WERI-Rb-1 (cell line): ENCODE data around the gene ITM2B.

Source experiments
- DNase-seq: peaks from one replicate; pipeline ENCODE4 v3.0.0-alpha.2; 2020
- H3K27ac ChIP-seq: fragments of 250-450 bp; sonication (Bioruptor Pico); 2 replicates; pipeline ENCODE4 v1.5.1; 2020; ENCODE audit warnings: mild to moderate bottlenecking, moderate library complexity
- H3K27me3 ChIP-seq: fragments of 250-450 bp; sonication (Bioruptor Pico); 2 replicates; pipeline ENCODE4 v1.5.1; 2021; ENCODE audit warnings: mild to moderate bottlenecking, low read depth, moderate library complexity; ENCODE audit not compliant: insufficient read depth, severe bottlenecking
- H3K36me3 ChIP-seq: fragments of 250-450 bp; sonication (Bioruptor Pico); 2 replicates; pipeline ENCODE4 v1.5.1; 2020; ENCODE audit warnings: mild to moderate bottlenecking, moderate library complexity
- H3K4me3 ChIP-seq: 2 replicates; pipeline ENCODE4 v1.5.1; 2011; ENCODE audit warnings: low read depth, mild to moderate bottlenecking, control low read depth, low read length
- H3K9me3 ChIP-seq: fragments of 250-450 bp; sonication (Bioruptor Pico); 2 replicates; pipeline ENCODE4 v1.5.1; 2021; ENCODE audit warnings: mild to moderate bottlenecking, moderate library complexity; ENCODE audit not compliant: severe bottlenecking
- CTCF ChIP-seq: IDR thresholded peaks from 2 replicates; pipeline ENCODE4 v1.5.1; 2011; ENCODE audit warnings: low read depth, mild to moderate bottlenecking, control low read depth, inconsistent platforms, low read length

The ITM2B gene

GRCh38 chr13:48318377-48318811 is 85.4 kb downstream of the ITM2B start:
- no peak for DNase-seq
- no peak for TF ChIP-seq CTCF
- Histone ChIP-seq H3K27me3 (no peaks in the 10 kb centered on the region), H3K4me3 (no peak overlapping the region), H3K27ac (no peak overlapping the region), H3K9me3 (no peaks in the 10 kb centered on the region), H3K36me3 (no peaks in the 10 kb centered on the region)

- H3K9me3 ChIP-seq = no peaks in the 10 kb centered on the region
Measured at GRCh38 chr13:48318821-48319511, 86.0 kb downstream of the ITM2B start.

More at GRCh38 chr13:48318821-48319511, 86.0 kb downstream of the ITM2B start:
- no peak overlapping the region for H3K4me3 ChIP-seq
- TF ChIP-seq CTCF = no peak
- DNase-seq = no peak
- H3K36me3 ChIP-seq = no peaks in the 10 kb centered on the region
- H3K27me3 ChIP-seq = no peaks in the 10 kb centered on the region
- no peak overlapping the region for H3K27ac ChIP-seq
